HG03520 (cell line): ENCODE results near the gene POLR1F.
"Not testable (repeated sequence)": the region's sequence is repeated elsewhere in the genome, so short reads cannot be mapped to it uniquely, and the experiment has no call there.

ENCODE experiments used
- ATAC-seq: cut with Tn5 transposase; IDR thresholded peaks from one replicate; pipeline ENCODE4 v1.9.1; 2021; ENCODE audit warnings: mild to moderate bottlenecking, moderate library complexity; ENCODE audit not compliant: unreplicated experiment

POLR1F gene, protein sequence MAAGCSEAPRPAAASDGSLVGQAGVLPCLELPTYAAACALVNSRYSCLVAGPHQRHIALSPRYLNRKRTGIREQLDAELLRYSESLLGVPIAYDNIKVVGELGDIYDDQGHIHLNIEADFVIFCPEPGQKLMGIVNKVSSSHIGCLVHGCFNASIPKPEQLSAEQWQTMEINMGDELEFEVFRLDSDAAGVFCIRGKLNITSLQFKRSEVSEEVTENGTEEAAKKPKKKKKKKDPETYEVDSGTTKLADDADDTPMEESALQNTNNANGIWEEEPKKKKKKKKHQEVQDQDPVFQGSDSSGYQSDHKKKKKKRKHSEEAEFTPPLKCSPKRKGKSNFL

DNA sequence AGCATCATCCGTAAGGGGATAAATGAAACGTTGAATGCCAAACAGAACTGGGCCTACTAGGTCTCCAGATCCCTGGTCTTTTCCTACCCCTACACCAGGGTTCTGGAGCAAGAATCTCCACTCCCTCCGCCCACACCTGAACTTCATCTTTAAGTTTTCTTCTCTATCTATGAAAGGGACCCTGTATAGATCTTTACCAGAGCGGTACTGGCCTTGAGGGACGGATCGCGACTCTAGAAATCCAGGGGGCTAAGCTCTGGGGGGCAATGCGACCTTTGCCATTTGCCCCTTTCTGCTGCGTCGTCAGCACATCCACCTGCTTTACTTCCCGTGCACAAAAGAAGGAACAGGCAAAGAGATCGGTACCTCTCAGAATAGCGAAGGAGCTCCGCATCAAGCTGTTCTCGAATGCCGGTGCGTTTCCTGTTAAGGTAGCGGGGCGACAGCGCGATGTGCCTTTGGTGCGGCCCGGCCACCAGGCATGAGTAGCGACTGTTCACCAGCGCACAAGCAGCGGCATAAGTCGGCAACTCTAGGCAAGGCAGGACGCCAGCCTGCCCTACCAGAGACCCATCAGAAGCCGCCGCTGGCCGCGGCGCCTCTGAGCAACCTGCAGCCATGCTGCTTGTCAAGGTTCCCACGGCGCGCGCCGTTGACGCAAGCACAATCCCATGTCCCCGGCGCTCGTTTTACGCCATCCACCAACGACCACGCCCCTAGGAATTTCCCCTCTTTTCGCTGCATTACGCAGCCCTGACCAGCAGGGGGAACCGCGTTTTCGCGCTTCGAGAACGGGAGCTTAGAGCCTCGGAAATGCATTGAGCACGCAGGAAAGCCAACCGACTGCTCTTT lies at the start of gene POLR1F:
TSS of gene POLR1F (minus strand) at position 641 of the 852 bp plus-strand sequence. CDS start at position 620, 21 bp downstream.
- peak; percentile 99 for ATAC-seq

DNA sequence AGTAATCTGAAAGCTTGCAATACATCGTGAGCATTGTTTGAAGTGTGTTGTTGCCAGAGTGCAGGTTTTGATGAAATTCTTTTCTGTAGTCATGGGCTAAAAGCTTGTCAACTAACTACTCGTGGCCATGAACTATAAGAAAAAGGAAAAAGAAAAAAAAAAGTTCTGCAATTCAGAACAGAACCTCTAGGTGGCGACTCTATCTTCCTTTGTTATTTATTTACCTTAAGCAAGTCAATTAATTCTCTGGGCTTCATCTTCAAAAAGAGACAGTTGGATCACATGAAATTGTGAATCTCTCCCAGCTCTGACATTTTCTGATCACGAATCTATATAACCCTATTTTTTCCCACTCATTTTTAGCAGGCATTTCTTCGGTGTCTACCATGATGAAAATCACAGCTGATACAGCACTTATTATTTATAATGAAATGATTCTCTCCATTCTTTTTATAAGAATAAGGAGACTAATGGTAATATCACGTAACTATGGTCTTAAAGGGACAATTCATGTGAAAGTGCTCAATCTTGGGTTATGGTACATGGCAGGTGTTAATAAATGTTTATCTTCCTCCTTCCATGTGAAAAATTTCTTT lies 45.8 kb upstream of the POLR1F start:
- ATAC-seq = peak; percentile 43

DNA sequence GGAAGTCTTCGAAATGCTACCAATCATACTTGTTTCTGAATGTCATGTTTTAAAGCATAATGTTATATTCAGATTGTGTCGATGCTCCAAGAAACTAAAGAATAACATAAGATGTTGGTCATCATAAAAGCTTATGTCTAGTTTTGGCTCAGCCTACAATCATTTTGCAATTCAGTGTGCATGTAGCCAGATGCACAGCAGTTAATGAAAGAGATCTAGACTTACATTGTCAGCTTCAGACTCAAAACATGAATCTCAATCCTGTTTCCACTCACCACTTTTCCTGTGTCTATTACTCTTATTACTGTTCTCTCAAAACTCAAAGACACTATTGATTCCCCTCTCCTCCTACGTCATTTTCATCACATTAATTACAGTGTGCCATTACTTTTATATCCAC lies 43.2 kb upstream of the POLR1F start:
- no peak for ATAC-seq

DNA sequence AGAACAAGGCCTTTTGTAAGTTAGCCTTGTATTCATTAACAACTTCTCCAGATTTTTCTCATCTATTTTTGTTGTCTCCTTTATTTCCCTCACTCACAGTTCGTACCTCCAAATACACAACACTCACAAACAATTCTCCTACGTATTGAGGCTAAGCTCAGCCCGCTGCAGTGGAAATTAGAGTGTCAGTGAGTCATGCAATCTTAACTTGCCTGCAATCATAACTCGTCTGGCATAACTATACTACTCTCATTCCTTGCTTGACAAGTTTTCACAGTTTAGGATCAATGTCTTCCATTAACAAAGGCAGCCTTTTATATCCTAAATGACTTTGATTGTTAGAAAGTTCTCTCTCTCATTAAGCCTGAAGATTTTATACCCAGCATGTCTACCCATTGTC lies 40.8 kb upstream of the POLR1F start:
- no peak for ATAC-seq

DNA sequence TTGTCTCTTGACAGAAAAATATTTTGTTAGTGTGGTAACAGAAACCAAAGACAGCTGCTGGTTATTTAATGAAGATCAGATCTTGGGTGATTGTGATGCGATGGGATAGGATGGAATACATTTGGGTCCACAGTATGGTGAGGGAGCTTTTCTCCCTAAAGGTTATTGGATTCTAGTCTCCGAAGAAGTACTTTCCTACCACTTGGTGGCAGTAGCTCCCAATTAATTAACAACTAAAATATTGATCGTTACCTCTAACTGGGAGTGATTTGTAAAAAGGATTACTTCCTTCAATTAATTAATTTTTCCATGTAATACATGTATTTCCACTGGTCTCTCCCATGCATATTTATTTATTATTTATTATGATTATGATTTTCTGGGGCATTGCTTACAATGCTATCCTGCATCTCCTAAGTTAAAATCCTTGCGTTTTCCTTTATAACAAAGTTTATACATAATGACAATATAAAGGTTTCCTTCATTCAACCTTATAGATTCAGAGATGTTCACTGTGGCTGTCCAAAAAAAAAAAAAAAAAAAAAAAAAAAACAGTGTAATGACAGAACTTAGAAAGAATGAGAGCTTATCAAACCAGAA lies 39.0 kb upstream of the POLR1F start:
- no peak for ATAC-seq

DNA sequence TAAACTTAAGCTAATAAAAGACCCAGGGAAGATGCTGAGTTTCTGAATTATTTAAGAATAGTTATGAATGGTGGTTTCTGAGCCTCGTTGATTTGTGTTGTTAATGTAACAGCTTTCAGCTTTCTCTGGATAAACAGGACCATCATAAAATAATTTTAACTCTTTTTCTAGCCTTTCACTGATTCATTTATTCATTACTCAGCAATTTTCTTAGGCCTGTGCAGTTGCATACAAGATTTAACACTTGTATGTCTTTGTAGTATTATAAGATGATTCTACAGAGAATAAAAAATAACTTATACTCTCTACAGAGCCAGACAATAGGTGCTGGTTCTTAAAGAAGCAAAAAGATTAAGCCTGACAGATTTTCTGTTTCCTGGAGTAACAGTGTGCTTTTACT lies 35.2 kb upstream of the POLR1F start:
- ATAC-seq = no peak

DNA sequence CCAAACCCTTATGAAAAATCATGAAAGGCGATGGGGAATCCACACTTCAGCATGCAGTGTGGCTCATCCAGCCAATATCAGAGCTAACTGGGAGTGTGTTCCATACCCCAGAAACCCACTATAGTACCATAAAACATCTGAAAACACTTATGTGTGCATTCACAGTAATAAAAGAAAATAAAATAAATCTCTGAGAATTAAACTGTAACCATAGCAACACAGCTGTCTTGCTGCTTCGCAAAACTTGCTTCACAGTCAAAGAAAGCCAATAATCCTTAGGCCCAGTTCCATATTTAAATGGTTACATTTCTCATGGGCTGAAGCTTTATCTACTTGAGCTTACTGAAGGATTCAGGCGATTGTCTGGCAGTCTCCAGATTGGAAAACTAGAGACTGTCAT lies 19.9 kb upstream of the POLR1F start:
- ATAC-seq = no peak

DNA sequence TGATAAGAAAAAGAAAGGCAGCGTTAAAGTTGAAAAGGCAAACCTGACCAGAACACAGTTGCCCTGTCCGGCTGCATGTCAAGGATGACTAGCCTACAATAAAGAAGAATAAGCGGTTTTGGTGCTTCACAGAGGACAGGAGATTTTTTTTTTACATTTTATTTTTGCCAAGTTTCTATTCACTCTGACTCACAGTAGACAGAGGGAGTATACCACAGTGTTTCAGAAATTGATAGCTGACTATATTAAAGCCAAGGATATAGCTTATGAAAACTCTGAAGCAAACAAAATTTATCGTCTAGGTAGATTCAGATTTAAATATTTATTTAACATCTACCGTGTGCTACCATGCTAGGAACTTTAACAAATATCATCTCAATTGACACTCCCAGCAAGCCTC lies 16.9 kb upstream of the POLR1F start:
- no peak for ATAC-seq

DNA sequence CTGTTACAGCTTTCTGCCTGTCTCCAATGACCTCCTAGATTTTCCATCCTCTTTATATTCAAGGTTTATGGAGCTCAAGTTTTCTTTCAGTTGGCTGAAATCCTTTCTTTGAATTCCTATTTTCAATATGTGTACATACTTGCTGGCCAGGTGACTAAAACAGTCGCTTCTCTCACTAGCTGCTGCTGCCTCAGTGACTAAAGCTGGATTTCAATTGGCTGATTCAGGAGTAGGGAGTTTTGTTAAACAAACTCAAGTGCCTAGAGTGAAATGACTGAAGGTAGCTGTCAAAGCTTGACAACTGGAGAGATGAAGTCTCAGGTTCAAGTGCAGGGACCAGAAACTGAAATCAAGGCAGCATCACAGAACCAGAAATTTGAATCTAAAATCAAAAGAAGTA lies 6.7 kb upstream of the POLR1F start:
- no peak for ATAC-seq

DNA sequence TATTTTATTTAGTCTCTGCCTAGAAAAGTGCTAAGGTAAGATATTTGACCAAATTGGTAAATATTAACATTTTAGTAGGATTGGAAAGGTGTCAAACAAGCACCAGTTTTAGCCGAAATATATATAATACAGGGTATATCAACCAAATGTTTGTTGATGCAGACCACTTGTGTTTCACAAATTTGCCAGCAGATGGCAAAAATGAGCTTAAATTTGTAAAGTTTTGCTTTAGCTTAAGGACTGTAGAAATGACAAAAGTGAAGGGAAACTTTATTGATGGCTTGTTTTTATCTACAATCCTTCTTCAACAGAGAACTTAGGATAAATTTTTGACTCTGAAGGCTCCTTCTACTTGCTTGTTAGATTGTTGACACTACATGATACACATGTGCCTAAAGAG lies 4.8 kb upstream of the POLR1F start:
- no peak for ATAC-seq

DNA sequence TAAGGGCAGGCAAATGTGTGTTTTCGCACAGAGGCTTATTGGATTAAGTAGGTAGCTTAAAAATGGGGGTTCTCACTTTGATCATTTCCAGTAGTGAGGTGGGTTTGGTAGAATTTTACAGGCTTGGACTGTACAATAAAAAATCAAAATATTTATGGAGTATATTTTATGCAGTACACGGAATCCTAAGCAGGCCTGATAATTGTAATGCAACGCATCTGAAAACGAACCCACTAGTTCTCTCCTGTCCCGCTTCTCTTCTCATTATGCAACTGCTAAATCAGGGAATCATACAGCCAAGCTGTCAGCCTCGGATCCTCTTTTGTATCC lies 377 bp upstream of the POLR1F start:
- peak; percentile 0 for ATAC-seq

DNA sequence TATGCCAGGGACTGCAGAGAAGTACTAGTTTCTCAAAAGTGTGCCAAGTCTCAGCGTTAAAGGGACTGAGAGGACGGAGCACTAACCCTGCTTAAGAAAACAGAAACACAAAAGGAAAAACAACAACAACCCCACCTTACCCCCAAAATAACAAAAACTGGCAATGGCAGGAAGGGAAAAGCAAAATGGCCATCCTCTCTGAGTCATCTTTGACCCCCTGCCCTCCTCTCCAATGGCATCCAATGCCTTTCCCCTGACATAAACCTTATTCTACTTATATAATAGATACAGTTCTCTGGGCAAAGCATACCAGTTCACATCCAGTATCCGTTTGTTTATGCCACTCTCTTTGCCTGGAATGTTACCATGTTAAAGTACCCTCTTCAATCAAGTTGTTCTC lies 1.6 kb downstream of the POLR1F start:
- no peak for ATAC-seq

DNA sequence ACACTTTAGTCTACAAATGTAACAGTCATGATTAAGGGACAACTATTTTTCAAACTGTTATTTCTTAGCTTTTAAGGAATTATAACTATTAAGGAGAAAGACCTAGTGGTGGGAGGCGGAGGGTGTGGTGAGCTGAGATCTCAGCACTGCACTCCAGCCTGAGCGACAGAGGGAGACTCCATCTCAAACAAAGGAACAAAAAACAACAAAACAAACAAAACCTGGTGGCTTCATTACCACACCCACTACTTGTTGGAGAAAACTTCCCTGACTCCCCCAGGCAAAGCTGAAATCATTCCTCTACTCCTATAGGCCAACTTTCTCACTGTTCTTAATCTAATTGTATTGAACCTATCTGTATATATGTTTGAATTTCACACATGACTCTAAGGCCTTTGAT lies 3.2 kb downstream of the POLR1F start:
- no peak for ATAC-seq

DNA sequence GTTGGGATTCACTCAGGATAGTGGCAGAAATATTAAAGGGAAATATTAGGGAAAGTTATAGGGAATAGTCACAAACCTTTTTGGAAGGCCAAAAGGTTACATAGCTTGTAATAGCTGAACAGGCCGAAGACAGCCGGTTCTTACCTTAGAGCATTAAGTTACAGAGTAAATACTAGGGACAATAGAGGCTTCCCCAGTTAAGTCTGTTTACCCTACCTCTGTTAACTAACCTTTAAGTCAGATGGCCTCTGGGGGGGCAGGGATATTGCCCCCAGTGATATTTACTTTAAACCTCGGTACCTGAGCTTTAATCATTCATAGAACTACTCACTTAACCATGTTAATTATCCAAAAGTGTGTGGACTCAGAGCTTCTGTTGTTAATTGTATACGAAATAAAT lies 7.4 kb downstream of the POLR1F start:
- ATAC-seq = no peak

DNA sequence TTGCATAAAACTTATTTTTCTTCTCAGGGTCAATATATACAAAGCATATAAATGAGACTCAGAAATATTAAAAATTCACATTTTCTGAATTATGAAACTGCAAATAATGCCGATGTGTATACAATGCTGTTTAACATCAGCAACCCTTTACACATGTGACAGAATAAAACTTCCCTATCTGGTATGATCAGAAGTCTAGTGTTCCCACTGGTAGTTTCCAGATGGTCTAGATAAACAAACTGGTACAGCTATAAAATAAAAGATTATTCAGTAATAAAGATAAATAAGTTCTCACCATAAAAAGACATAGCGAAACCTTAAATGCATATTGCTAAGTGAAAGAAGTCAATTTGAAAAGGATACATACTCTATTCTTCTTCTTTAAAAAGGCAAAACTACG lies 7.9 kb downstream of the POLR1F start:
- ATAC-seq = no peak

DNA sequence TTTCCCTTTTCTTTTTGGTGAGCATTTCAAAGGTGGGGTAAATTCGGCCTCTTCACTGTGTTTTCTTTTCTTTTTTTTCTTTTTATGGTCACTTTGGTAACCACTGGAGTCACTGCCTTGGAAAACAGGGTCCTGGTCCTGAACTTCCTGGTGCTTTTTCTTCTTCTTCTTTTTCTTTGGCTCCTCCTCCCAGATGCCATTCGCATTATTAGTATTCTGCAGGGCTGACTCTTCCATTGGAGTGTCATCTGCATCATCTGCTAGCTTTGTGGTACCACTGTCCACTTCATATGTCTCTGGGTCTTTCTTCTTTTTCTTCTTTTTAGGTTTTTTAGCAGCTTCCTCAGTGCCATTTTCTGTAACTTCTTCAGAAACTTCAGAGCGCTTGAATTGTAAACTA lies 10.5 kb downstream of the POLR1F start:
- ATAC-seq = no peak

DNA sequence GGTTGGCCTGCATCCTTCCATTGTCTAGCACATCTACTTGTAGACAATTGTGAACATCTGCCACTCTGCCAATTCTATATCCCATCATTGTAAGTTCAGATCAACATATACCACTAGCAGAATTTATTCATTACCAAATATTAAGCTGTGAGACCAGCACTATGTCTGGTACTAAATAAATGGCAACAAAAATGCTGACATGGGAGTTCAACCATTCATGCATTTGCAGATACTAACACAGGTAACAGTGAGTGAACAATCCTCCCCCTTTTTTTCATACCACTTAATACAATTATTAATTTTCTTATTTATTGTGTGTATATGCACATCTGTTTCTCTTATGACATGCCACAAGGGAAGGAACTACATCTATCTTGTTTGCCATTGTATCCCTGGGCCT lies 11.9 kb downstream of the POLR1F start:
- ATAC-seq = no peak

DNA sequence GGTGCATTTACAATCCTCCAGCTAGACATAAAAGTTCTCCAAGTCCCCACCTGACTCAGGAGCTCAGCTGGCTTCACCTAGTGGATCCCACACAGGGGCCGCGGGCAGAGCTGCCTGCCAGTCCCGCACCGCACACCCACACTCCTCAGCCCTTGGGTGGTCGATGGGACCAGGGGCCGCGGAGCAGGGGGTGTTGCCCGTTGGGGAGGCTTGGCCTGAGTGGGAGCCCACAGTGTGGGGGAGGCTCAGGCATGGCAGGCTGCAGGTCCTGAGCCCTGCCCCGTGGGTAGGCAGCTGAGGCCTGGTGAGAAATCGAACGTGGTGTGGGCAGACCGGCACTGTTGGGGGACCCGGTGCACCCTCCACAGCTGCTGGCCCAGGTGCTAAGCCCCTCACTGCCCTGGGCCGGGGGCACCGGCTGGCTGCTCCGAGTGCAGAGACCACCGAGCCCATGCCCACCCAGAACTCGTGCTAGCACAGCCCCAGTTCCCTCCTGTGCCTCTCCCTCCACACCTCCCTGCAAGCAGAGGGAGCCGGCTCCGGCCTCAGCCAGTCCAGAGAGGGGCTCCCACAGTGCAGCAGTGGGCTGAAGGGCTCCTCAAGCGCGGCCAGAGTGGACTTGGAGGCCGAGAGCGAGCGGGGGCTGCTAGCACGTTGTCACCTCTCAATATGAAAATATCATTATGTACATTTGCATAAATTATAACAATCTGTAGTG lies 16.6 kb downstream of the POLR1F start:
- ATAC-seq = no peak

DNA sequence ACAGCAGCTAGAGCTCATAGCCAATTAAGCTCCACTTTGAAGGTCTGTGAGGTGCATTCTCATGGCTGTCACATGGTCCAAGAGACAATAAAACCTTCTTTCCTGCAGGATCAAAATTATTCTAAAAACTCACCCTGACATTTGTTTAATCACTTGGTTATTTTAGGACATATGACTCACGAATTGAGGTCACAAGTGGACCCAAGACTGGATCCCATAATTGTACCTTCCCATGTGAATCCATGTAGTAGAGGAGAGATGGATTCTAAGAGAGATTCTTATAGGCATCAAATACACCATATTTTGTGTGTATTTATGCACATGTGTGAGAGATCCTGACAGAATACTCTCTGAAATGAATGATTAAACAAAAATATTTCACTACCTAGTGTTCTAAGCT lies 18.1 kb downstream of the POLR1F start:
- ATAC-seq = no peak

DNA sequence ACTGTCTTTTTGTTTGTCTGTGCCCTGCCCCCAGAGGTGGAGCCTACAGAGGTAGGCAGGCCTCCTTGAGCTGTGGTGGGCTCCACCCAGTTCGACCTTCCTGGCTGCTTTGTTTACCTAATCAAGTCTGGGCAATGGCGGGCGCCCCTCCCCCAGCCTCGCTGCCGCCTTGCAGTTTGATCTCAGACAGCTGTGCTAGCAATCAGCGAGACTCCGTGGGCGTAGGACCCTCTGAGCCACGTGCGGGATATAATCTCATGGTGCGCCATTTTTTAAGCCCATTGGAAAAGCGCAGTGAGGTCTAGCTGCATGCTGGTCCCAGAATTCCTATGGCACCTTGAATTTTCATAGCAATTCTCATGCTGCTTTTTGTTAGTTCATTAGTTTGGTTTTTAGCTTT lies 19.7 kb downstream of the POLR1F start:
- ATAC-seq = not testable (repeated sequence)

DNA sequence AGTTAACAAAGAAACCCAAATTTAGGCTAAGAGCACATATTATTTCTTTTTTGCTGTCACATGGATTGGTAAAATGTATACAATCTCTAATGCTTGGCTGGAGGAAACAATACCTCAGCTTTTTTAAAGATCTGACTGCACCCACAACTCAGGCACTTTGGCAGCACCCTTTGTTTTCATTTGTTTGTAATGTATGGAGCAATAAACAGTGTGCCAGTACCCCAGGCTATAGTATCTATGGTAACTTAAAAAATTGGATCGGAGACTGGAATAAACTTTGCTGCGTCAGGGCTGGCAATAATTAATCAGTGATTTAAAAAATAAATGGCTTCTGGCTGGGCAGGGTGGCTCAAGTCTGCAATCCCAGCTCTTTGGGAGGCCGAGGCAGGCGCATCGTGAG lies 27.2 kb downstream of the POLR1F start:
- no peak for ATAC-seq
